ENCODE measurements around the gene PES1. TPM values are rescaled to one million over a fixed set of nuclear protein-coding genes. Genes with fewer than 3 reads are reported as not detected.

Gene PES1
- total RNA-seq: 62.1 and 67.6 TPM in 2 replicates

DNA sequence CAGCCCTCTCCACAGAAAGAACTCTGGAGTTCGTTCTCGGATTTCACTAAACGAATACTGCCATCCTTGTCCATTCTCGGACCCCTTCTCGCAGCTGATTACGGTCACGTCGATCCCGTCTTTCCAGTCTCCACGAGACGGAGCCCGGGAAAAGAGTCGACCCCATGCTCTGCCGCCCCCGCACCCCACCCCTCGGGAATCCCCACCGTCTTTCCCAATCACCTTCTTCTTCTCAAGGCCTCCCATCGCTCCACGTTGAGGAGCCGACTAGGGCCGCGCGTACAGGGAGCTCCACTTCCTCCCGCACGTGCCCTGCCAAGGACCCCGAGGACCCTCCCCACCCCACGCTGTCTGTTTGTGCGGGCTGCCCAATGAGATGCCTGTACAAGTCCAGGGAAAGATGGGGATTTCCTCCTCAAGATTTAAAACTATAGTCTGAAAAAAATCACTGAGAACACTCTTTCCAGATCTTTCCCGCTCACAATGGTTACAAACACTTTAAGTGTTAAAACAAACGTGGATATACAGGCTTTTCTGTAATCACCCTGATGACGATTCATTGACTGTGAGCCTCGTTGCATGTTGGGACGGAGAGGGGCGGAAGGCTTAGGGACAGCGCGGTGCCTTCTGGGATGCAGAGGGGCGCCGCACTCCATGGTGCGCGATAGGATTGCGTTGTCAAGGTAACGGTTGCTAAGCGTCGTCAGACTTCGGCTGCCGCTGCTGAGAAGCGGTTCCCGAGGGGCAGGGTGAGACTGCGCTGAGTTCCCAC is at the start of gene PES1:
Gene PES1, minus strand, starts transcription at position 323 of the 772 bp plus-strand sequence. Its CDS starts 77 bp downstream, at position 246.

DNA sequence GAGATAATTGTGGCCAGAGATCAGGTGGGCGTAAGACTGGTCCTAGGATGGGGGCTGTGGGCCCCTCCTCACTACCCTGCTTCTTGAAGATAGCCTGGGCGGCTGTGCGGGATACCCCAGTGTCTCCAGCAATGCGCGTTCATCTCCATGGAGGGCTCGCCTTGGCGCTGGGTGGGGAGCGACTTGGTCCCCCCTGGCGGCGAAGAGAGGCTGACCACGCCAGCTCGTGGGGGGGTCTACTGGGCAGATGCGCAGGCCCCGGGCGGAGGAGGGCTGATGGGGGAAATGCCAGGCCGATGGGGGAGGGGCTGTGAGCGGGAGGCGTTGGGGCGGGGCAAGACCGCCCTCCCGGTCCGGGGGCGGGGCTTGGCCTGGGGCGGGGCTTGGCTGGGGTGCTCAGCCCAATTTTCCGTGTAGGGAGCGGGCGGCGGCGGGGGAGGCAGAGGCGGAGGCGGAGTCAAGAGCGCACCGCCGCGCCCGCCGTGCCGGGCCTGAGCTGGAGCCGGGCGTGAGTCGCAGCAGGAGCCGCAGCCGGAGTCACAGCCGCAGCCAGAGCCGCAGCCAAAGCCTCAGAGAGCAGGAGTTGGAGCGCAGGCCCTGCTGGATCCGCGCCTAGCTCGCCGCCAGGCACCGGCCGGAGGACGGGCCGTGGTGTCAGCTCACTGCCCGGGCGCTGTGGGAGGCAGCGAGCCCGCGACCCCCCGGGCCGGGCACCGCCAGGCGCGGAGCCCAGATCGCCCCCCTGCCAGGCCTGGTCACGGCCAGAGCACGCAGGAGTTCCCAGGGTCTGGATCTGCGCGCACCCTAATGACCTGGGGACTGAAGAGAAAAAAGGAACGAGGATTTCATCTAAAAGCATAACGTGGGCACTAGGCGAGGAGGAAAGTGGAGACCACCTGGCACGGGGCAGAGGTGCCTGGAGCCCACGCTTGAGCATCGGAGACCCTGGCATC is 43.8 kb upstream of the PES1 start, which contains the start of gene SLC35E4:
Gene SLC35E4, plus strand, starts transcription at position 509 of the 953 bp plus-strand sequence. CDS start 670 bp downstream, outside the sequence.

DNA sequence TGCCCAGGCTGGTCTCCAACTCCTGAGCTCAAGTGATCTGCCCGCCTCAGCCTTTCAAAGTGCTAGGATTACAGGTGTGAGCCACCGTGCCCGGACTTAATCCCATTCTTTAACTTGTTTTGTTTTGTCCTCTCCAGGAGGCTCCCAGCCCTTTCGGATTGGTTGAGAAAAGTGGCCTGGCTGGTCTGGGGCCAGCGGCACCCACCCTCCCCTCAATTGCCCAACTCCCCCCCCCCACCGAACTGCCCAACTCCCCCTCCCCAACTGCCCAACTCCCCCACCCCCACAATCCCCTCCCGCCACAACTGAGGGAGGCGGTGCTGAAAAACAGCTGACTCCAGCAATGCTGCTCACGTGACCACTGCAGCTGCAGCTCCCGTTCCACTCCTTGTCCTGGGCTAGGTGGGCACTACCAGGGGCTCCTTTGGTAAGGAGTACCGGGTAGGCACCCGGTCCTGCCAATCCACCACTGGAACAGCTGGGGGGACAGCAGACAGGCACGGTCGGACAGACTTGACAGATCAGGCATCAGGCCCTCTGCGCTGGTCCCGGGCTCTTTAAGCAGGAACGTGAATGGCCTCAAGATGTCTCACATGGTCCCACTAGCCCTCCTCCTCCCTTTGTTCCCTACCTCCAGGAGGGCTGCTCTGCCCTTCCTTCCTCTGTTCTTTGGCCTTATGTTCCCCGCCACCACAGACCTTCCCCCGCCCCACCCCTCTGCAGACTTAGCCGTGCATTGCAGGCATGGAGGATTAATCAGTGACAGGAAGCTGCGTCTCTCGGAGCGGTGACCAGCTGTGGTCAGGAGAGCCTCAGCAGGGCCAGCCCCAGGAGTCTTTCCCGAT is 15.0 kb upstream of the PES1 start, which contains the start of gene TCN2:
Gene TCN2, plus strand, starts transcription at position 720 of the 845 bp plus-strand sequence. CDS start 158 bp downstream, outside the sequence.

DNA sequence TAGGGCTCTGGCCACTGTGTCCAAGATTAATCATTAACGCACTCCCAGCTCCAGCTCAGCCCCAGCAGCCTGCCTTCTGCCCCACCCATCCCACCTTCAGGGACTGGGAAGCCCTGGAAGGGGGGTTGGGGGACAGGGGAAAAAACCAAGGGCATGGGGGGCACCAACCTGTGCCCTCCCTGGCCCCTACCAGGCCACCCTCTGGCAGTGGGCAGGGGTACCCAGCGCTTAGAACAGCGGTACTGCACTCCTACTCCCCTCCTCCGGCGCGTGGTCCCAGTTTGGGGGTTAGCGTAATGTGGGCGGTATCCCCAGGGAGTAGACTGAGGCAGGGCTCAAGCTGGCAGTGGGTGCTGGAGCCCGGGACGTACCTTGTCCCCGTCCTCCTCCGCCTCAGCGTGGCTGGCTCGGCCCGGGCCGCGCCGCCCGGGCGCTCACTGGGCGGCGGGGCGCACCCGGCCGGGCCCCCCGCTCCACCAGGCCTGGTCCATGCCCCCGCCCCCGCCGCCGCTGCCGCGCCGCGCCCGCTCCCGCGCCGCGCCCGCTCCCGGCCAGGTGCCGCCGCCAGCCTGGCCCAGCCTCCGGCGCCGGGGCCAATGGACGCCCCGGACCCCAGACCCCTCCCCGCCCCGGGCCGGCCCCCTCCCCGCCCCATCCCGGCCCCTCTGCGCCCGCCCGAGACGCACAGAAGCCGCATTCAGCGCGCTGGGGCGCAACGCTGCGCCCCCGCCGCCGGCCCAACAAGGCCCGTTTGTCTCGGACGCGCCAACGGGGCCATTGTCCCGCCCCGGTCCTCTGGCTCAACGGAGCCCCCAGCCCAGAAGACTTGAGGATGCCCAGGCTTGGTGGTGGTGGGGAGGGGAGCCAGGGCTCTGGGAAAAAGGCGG is 17.4 kb downstream of the PES1 start, which contains the start of gene GAL3ST1:
Gene GAL3ST1, minus strand, starts transcription at position 571 of the 887 bp plus-strand sequence. CDS start 17,273 bp downstream, outside the sequence.

DNA sequence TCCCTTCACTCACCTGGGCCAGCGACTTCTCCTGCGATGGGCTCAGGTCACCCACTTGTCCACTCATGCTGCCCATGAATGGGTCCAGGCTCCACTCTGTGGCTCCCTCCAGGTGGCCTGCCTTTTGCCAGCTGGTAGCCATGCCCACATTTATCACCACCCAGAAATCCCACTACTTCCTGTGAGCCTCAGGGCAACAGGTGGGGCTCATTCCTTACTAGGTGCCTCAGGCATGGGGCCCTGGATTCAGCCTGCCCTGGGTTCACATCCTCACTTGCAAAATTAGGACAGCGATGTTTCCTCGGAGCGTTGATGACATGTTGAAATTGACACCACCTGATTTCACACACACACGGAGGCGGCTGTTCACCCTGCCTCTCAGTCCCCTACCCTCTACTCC is 45.1 kb downstream of the PES1 start, which contains the start of gene SEC14L6:
Gene SEC14L6, minus strand, starts transcription at position 126 of the 400 bp plus-strand sequence. Its CDS starts 59 bp downstream, at position 67.

Other genes starting within 250 kb of the PES1 start
- gene SF3A1, start 235.0 kb downstream of the PES1 start, total RNA-seq: 24.3 and 63.7 TPM in 2 replicates
- 2.2 and 3.9 TPM in 2 replicates for gene CCDC157, start 234.9 kb downstream of the PES1 start, total RNA-seq
- gene RNF215, start 204.5 kb downstream of the PES1 start, total RNA-seq: 23.7 and 24.6 TPM in 2 replicates
- 7.0 and 77.6 TPM in 2 replicates for gene SEC14L2, start 194.9 kb downstream of the PES1 start, total RNA-seq
- 20.0 and 53.7 TPM in 2 replicates for gene MTFP1, start 166.1 kb downstream of the PES1 start, total RNA-seq
- gene SEC14L3, start 119.9 kb downstream of the PES1 start, total RNA-seq: not detected in 2 replicates
- gene SEC14L4, start 86.2 kb downstream of the PES1 start, total RNA-seq: not detected in 2 replicates
- not detected in 2 replicates for gene SEC14L6, start 45.2 kb downstream of the PES1 start, total RNA-seq
- not detected in 2 replicates for gene GAL3ST1, start 17.2 kb downstream of the PES1 start, total RNA-seq
- gene TCN2, start 15.3 kb upstream of the PES1 start, total RNA-seq: 23.3 and 35.7 TPM in 2 replicates
- gene SLC35E4, start 43.9 kb upstream of the PES1 start, total RNA-seq: 13.1 and 14.9 TPM in 2 replicates
- 5.4 and 7.1 TPM in 2 replicates for gene DUSP18, start 76.0 kb upstream of the PES1 start, total RNA-seq
- 0.16 and 0.78 TPM in 2 replicates for gene OSBP2, start 103.0 kb upstream of the PES1 start, total RNA-seq

Data from epithelial cell of alveolus of lung (primary cell).